HG03432 (cell line): Measurements from ENCODE around the gene CFAP46.
"Not testable (repeated sequence)": the region's sequence is repeated elsewhere in the genome, so short reads cannot be mapped to it uniquely, and the experiment has no call there.

Experiments used
- ATAC-seq: cut with Tn5 transposase; IDR thresholded peaks from one replicate; pipeline ENCODE4 v1.9.1; 2021; ENCODE audit warnings: mild to moderate bottlenecking, moderate library complexity; ENCODE audit not compliant: unreplicated experiment

Gene CFAP46

DNA sequence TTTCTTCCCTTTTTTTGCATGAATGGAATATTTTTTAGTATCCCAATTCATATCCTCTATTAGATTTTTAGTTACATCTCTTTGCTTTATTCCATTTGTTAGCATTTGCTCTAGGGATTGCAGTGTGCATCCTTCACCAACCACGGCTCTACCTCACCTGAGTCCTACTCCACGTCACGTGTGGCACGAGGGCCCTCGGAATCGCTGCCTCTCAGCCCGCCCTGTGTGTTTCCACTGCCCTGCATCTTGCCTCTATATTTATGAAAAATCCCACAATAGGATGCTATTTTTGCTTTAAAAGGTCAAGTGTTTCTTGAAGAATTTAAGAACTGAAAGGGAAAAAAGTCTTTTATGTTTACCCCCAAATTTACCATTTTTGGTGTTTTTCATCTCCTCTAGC lies 41.0 kb downstream of the CFAP46 start:
- no peak for ATAC-seq

DNA sequence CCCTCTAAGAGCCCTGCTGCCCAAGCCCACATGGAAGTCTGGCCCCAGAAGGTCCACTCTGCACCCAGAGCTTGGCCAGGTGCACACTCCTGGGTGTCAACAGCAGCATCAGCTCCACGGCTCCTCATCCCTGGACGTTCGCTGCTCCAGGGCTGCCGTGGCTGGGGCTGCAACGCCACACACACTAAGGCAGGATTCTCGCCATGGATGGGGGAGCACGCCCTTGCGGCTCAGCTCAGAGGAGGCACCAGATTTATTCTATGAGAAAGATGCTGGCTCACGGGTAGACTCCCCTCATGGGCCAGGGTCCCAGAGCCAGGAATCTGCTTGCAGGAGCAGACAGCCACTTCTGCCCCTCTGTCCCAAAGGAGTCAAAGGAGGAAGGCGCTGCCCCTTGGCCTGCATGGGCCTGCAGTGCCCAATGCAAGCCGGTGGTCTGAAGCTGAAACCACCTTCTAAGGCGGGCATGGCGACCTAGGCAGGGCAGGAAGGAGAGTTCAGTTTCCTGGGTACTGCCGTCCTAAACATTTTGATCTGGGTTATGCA lies 42.1 kb downstream of the CFAP46 start:
- ATAC-seq: no peak

DNA sequence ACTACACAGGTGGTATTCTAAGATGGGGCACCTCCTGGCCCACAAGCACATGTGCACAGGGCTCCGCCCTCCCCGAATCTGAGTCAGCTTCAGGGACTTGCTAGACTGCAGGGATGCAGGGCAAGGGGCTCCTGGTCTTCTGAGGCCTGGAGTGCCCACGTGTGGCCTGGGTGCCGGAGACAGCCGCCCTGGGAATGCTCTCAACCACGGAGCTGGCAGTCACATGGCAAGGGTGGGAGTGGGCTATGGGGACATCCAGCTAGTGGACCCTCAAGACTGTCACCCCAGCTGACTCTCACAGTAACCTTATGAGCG lies 42.7 kb downstream of the CFAP46 start:
- no peak for ATAC-seq

DNA sequence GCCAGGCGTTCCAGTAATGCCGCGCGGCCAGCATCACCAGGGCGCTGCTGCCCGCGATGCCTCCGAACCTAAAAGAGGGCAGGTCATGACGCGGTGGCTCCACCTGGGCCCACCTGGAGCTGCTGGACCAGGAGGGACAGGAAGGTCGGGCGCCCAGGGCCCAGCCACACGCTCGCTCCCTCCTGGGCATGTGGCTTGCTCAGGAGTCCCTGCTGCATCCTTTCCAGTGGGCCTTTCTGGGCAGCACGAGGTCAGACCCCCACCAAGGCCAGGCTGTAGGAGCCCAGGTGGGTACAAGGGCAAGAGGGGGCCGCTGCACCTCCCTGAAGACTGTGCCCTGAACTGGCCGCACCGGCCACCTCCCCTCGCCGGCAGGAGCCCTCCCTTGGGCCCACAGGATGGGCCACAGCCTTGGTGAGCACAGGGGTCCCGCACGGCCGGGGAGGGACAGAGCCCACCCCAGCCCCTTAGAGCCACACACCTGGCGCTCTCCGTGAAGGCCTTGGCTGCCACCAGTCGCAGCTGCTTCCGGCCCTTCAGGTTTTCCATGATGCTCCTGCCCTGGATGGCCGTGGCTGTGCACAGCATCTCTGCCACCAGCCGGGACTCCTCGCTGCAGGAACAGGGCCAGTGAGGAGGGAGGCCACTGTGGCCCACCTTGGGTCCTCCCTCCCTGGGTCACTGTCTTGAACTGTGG lies 43.2 kb downstream of the CFAP46 start:
- no peak for ATAC-seq

DNA sequence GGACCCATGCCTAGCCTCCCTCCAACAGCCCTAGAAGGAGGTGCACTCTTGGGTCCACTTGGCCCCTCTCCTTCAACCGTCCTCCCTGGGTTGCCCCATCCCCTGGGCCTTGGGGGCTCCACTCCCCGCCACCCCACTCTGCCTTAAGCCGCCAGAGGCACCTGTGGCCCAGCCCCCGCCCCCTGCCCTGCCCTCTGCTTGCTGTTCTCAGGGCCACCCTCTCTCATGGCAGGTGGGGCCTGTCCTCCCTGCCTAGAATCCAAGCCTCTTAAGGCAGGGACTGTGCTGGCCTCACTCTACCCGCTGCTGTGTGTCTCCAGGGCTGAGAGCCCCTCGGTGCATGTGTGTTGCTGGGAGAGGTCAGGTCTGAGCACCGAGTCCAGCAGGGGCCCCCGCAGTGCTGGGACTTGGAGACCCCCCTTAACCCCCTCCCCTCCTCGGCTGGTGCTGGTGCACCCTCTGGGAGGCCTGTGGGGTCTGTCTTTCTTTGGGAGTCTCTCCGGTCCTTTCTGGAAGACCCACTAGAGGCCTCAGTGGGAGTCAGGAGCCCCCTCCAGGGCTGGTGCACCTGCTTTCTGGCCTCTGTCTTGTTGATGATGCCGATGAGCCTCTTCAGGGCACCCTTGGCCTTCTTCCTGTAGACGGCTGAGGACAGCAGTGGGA lies 43.8 kb downstream of the CFAP46 start:
- no peak for ATAC-seq

DNA sequence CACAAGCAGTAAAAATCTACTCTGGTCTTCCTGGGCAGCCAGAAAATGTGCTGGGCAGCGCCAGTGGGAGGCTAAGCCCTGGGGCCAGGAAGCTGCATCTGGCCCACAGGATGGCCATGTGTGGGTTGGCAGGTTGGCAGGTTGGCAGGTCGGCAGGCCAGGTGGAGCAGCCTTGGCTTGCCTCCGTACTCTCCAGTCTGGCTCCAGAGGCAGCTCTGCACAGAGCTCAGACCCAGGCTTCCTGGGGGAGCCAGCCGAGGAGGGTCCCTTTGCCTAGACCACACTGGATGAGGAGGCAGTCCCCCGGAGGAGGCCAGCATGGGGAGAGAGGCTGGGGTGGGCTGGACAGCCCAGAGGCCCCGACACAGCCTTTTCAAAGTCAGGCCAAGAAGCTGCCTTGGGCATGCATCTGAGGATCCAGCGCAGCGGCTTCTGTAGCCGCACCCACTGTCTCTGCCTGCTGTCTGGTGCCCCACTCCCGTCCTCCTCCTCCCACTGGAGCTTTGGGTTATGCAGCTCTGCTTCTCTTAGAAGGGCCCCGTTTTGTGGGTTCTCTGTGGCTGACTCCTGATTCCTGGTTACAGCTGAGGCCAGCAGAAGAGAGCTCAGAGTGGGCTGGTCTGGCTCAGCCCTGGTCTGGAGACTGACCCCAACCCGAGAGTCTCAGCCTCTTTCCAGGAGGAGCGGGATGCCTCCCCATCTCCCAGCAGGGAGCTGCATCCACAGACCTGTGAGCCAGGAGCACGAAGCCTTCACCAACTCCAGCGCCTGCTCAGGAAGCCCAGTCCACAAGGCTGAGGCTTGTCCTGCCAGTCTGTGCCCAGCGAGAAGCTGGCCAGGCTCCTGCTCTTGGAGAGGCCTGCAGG lies 44.6 kb downstream of the CFAP46 start:
- no peak for ATAC-seq

DNA sequence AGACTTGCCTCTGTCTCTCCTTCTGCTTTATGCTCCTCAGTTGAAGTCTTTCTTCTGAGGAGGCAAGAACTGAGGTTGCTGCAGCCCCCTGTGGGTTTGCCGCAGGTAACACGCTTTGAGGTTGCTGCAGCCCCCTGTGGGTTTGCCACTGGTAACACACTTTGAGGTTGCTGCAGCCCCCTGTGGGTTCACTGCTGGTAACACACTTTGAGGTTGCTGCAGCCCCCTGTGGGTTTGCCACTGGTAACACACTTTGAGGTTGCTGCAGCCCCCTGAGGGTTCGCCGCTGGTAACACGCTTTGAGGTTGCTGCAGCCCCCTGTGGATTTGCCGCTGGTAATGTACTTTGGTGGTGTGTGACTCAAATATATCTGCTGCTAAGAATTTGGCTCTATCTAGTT lies 48.6 kb downstream of the CFAP46 start:
- ATAC-seq: not testable (repeated sequence)

DNA sequence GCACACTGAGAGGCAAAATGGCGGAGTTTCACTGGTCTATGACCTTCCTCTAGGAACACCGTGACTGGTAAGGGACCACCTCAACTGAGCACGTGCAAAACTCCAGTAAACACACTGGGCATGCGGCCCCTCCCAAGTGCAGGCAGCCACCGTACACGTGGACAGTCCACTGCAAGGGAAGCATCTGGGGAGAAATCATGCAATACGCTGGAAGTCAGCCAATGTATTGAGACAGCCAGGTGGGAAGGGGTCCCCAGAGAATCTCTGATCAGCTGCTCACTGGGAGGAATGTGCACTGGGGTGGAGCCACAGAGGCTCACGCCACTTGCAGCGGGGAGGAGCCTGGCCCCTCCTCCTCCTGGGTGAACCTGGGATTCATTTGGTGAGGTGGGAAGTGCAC lies 49.3 kb downstream of the CFAP46 start:
- ATAC-seq: no peak

DNA sequence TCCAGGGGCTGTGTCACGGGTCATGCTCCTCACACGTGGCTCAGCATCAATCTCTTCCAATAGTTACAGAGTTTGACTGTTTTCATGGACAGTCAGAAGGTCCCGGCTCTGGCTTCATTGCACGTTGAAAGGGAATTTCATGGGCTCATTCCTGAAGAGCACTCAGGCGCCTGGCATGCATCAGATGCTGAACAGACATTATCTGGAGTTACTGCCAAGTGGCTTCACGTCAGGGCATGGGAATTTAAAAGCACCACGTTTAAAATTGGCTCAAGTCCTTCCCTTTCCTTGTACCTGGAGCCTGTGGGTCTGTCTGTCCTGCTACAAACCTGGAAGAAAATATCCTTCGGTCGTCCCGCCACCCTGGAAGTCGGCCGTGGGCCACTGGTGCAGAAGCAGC lies 50.4 kb downstream of the CFAP46 start:
- ATAC-seq: no peak

DNA sequence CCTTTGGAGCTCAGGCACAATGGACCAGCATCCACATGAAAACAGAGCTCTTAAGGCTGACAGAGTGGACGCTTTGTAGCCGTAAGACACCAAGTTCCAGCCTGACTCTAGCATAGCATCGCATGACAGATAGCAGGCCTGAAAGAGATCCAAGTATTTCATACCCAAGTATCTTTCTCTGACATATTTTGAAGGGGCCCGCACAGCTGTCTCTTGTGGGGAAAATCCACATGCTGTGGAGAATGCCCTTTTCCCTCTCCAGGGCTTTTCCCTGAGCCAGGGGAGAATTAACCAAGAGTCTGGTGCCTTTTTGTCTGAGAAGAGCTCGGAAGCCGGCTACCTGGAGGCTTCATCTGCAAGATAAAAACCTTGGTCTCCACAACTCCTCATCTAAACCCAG lies 51.0 kb downstream of the CFAP46 start:
- ATAC-seq: no peak

DNA sequence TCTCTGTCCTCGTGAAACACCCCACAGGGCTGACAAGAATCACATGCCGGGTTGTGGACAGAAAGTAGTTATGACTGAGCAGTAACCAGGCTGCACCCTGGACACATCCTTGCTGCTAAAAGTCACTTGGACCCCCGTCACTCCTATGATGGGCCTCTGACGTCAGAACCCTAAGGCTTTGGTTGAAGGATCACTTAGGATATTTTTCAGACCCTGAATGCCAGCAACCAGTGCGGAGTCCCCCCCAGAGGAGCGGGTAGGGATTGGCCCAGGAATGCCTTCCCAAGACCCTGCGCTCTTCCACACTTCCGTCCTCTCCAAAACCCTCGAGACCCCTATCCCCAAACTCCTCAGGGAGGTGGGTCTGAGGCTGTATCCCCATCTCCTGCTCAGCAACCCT lies 52.1 kb downstream of the CFAP46 start:
- ATAC-seq: no peak

DNA sequence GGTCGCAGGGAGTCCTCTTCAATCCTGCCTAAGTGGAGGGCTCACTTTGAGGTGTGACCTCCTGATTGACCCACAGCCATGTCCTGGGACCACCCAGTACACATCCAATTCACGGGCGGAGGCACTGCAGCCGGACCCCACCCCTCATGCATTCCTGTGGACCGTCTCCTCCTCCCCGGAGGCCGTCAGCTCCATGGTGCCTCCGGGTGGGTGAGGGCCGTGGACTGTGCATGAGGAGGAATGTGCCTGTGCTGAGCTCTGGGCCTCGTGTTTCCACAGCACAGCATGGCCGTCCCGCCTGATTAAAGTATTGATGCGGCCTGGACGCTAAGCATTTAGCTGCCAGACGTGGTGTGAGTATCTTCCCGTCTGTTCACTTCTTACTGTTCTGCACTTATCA lies 52.8 kb downstream of the CFAP46 start:
- ATAC-seq: no peak

DNA sequence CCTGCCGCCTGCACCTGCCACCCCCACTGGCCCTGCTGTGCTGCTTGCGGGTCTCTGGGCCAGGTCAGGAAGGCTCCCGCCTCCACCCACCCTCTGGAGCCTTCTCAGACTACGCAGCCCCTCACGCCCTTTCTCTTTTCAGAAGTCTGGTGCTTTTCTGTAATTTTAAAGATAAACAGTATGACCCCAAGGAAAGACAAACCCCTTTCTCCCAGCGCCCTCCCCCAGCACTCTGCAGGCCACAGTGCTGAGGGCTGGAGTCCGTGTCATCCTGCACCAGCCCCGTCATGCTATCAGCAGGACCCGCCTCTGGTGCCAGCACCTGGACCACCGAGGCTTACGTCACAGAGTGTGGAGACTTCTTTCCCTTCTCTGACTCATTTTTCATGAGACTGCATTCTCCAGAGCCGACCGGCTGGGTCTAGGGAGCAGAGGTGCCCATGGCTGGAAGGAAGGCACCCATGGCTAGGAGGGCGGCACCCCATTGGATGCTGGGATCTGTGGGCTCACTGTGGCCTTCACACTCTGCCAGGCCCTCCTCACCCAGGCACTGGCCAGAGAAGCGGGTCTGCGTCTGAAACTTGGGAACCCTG lies 53.4 kb downstream of the CFAP46 start:
- no peak for ATAC-seq

DNA sequence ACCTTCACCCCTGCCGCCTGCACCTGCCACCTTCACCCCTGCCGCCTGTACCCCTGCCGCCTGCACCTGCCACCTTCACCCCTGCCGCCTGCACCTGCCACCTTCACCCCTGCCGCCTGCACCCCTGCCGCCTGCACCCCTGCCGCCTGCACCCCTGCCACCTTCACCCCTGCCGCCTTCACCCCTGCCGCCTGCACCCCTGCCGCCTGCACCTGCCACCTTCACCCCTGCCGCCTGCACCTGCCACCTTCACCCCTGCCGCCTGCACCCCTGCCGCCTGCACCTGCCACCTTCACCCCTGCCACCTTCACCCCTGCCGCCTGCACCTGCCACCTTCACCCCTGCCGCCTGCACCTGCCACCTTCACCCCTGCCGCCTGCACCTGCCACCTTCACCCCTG lies 53.9 kb downstream of the CFAP46 start:
- ATAC-seq: not testable (repeated sequence)

DNA sequence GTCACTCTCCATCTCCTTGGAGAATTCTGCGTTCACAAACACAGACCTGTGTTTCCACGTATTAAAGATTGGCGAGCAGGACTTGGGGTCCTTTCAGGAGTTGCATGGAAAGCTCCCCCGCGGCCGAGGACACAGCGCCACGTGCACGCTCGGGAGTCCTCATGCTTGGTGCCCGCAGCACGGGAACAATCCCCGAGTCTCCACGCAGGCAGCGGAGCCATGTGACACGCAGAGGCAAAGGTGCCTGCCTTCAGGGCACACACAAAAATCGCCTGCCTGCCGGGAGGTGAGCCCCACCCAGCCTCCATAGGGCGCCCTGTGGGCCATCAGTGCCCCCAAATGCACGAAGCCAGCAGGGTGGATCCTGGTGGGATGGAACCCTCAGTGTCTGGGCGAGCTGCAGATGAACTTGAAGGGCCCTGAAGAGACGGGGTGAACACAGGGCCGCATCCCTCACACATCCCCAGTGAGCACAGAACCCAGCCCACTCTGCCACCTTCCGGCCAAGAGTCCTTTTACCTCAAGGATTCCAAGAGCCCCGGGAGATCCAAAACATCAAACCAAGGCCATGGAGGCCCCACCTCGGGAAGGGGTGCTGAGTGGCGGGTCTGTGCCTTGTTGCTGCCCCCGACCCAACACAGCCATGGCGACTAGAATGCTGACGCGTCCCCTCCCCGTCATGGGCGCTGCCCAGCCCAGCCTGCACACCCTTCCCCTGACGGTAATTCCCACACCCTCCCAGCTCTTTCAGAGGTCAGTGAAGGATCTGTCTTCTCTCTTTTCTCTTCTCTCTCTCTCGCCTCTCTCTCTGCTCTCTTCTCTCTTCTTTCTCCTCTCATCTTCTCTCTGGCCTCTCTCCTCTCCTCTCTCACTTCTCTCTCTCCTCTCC lies 55.9 kb downstream of the CFAP46 start:
- no peak for ATAC-seq

DNA sequence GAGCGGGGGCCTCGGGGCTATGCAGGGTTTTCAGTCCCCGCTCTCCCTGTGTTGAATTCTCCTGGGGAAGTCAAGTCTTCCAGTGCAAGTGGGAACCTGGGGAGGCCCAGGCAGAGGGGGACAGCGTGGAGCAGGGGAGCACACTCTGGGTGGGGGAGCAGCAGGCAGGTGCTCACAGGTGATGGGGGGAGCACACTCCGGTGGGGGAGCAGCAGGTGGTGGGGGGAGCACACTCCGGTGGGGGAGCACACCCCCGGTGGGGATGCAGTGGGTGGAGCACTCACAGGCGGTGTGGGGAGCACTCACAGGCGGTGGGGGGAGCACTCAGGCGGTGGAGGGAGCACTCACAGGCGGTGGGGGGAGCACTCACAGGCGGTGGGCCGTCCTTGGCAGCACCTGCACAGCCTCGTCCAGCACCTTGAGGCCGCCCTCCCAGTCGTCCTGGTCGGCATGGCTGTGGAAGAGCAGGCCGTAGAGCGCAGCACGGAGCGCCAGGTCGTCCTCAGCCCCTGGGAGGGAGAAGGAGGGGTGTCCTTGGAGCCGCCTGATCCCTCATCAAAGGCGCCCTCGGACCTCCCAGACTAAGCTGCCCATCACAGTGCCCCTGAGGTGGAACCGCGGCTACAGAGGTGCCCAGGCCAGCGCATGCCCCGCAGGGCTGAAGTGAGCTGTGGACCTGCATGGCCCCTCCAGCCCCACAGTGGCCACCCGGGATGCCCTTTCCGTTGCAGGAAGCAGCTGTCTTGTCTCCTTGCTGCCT lies 56.7 kb downstream of the CFAP46 start:
- ATAC-seq: no peak

DNA sequence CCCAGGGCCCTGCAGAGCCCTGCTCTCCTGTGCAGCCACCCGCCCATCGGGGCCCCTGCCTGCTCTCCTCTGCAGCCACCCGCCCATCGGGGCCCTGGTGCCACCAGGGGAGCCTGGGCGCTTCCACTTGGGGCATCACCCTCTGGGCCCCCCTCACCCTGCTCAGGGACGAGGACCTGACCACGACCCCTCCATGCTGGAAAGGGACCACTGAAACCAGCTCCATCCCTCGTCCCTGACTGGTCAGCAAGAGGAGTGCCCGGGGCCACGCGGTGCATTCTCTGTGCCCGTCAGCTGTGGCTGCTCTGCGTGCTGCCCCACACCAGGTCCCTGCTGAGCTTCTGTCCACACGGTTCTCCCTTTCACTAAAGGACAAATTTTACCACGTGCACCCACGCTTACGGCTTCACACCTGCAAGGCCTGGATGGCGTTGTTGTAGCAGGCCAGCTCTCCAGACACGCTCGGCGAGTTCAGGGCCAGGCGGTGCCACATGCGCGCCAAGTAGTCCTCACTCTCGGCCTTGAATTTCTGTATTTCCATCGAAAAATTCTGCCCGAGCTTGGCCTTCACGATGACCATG lies 57.6 kb downstream of the CFAP46 start:
- no peak for ATAC-seq

DNA sequence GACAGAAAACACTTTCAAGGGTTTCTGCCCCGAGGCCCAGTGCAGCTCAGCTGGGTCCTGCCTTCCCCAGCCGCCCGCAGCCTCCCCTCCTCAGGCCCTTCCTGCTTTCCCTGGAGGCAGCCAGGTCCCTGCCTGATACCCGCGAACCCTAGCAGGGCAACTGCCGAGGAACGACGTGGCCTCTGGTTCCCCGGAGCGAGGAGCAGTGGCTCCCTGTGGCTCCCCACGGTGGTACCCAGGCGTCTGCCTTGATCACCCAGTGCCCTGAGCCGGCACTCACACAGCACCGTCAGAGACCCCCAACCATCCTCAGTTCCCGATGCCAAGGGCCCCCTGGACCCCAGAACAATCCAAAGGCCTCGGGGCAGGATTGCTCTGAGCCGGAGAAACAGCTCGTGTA lies 58.3 kb downstream of the CFAP46 start:
- ATAC-seq: no peak

DNA sequence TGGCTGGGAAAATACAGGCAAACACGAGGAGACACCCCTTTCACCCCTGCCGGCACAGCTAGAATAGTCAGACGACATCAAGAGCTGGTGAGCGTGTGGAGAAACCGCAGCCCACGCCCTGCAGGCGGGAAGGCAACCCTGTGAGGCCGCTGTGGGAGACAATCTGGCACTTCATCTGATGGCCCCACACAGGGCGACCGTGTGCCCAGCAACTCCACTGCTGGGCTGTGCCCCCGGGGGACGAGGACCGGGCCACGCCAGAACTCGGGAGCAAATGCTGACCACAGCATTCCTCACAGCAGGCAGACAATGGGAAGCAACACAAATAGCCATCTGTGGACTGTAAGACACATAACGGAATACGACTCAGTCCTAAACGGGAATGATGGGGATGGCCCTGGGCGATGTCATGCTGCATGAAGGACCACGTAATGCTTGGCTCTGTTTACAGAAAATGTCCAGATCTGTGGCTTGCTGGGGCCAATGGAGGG lies 58.9 kb downstream of the CFAP46 start:
- ATAC-seq: no peak
